SU-DHL-6 (cell line): ENCODE results near the gene PDZK1.
"Not testable (repeated sequence)": the region's sequence is repeated elsewhere in the genome, so short reads cannot be mapped to it uniquely, and the experiment has no call there.

Experiments
- EZH2phosphoT487 ChIP-seq: fragments of 200-600 bp; sonication (generic), shearing (Covaris generic); conservative IDR thresholded peaks from 2 replicates; pipeline ENCODE4 v1.6.1; 2018; ENCODE audit warnings: mild to moderate bottlenecking, antibody characterized with exemption, low read length, moderate library complexity, mixed read lengths
- TF ChIP-seq, protein P1 (sequence below): fragments of 200-600 bp; sonication (generic); IDR thresholded peaks from one replicate; pipeline ENCODE4 v1.5.1; 2017; ENCODE audit warnings: antibody characterized with exemption, mild to moderate bottlenecking, low read length, moderate library complexity; ENCODE audit not compliant: insufficient read depth, poor library complexity, severe bottlenecking

DNA sequence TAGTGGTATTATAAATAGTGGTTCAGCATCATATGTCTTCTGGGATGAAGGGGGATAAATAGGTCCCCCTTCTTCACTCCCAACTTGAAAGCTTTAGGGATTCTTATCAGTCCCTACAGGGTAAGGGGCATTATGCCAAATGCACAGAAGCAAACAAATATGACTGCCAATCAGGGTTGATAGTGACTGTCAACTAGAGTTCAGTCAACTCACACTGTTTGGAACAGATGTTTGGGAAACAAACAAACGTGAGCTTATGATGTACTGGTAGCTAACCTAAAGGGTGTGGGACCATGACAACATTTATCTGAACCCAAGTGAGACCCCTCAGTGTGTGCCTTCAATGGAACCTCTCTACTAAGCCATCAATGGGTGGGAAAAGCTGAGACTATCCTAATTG is 34.0 kb downstream of the PDZK1 start:
- TF ChIP-seq, protein P1, sequence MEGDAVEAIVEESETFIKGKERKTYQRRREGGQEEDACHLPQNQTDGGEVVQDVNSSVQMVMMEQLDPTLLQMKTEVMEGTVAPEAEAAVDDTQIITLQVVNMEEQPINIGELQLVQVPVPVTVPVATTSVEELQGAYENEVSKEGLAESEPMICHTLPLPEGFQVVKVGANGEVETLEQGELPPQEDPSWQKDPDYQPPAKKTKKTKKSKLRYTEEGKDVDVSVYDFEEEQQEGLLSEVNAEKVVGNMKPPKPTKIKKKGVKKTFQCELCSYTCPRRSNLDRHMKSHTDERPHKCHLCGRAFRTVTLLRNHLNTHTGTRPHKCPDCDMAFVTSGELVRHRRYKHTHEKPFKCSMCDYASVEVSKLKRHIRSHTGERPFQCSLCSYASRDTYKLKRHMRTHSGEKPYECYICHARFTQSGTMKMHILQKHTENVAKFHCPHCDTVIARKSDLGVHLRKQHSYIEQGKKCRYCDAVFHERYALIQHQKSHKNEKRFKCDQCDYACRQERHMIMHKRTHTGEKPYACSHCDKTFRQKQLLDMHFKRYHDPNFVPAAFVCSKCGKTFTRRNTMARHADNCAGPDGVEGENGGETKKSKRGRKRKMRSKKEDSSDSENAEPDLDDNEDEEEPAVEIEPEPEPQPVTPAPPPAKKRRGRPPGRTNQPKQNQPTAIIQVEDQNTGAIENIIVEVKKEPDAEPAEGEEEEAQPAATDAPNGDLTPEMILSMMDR = not testable (repeated sequence)
- not testable (repeated sequence) for TF ChIP-seq EZH2phosphoT487
